Endothelial cell (in vitro differentiated cells): ENCODE data around the gene C1R. TPM values are rescaled to one million over a fixed set of nuclear protein-coding genes. Genes with fewer than 3 reads are reported as not detected.
"Not testable (repeated sequence)": the region's sequence is repeated elsewhere in the genome, so short reads cannot be mapped to it uniquely, and the experiment has no call there.

Source experiments
- DNase-seq: peaks from one replicate; pipeline ENCODE4 v3.0.0; 2021; ENCODE audit warnings: low spot score
- H3K27ac Mint-ChIP-seq: one replicate; pipeline ENCODE4 v1.8.0; 2021; ENCODE audit warnings: mixed read lengths, inconsistent platforms; ENCODE audit not compliant: unreplicated experiment
- H3K27me3 Mint-ChIP-seq: one replicate; pipeline ENCODE4 v1.8.0; 2021; ENCODE audit warnings: mild to moderate bottlenecking, moderate library complexity, mixed read lengths, inconsistent platforms; ENCODE audit not compliant: unreplicated experiment
- H3K36me3 Mint-ChIP-seq: one replicate; pipeline ENCODE4 v1.8.0; 2021; ENCODE audit warnings: mild to moderate bottlenecking, low read depth, mixed read lengths, inconsistent platforms; ENCODE audit not compliant: unreplicated experiment
- H3K4me1 Mint-ChIP-seq: one replicate; pipeline ENCODE4 v1.8.0; 2021; ENCODE audit warnings: mild to moderate bottlenecking, mixed read lengths, inconsistent platforms; ENCODE audit not compliant: unreplicated experiment
- H3K4me3 Mint-ChIP-seq: one replicate; pipeline ENCODE4 v1.8.0; 2021; ENCODE audit warnings: mild to moderate bottlenecking, mixed read lengths, inconsistent platforms; ENCODE audit not compliant: unreplicated experiment
- H3K9me3 Mint-ChIP-seq: one replicate; pipeline ENCODE4 v1.8.0; 2021; ENCODE audit warnings: mixed read lengths, inconsistent platforms; ENCODE audit not compliant: unreplicated experiment
- CTCF ChIP-seq: fragments of 200-600 bp; sonication (generic); IDR thresholded peaks from one replicate; pipeline ENCODE4 v1.5.0; 2021; ENCODE audit warnings: antibody characterized with exemption; ENCODE audit not compliant: unreplicated experiment
- total RNA-seq: library from RNA; stranded (reverse); fragmentation: NEBNext Ultra II Directional; extraction: Animal tissue kit (Norgen Biotek cat#: 25700); gene quantifications from one replicate; pipeline ENCODE4 v1.2.1, GENCODE V29; 2021; ENCODE audit not compliant: unreplicated experiment

C1R gene
- total RNA-seq, 1 donor from 2014 or later, result 1.4 TPM

- Mint-ChIP-seq H3K27me3 (peaks cover 3% of the 10 kb centered on the region), H3K4me3 (no peak overlapping the region), H3K4me1 (peaks cover 17% of the 10 kb centered on the region), H3K36me3 (peaks cover 6% of the 10 kb centered on the region), H3K27ac (no peak overlapping the region), H3K9me3 (no peaks in the 10 kb centered on the region)
- TF ChIP-seq CTCF, result peak; percentile 46
- no peak for DNase-seq
Measured at GRCh38 chr12:7042842-7043241, 49.4 kb downstream of the C1R start.

GRCh38 chr12:7039403-7039802 lies 52.8 kb downstream of the C1R start:
- no peaks in the 10 kb centered on the region for H3K4me1 Mint-ChIP-seq
- no peak for DNase-seq
- no peak overlapping the region for H3K27ac Mint-ChIP-seq
- H3K27me3 Mint-ChIP-seq, result peaks cover 4% of the 10 kb centered on the region
- TF ChIP-seq CTCF, result no peak
- H3K9me3 Mint-ChIP-seq, result no peaks in the 10 kb centered on the region
- no peak overlapping the region for H3K4me3 Mint-ChIP-seq
- H3K36me3 Mint-ChIP-seq, result peaks cover 6% of the 10 kb centered on the region

- peak overlapping the region; percentile 68 for H3K27ac Mint-ChIP-seq
- peaks cover 4% of the 10 kb centered on the region for H3K27me3 Mint-ChIP-seq
- H3K4me3 Mint-ChIP-seq, result peak overlapping the region; percentile 42
- peaks cover 6% of the 10 kb centered on the region for H3K36me3 Mint-ChIP-seq
- H3K4me1 Mint-ChIP-seq, result no peaks in the 10 kb centered on the region
- DNase-seq, result no peak
- no peak for TF ChIP-seq CTCF
- no peaks in the 10 kb centered on the region for H3K9me3 Mint-ChIP-seq
Measured at GRCh38 chr12:7038591-7038990, 53.7 kb downstream of the C1R start.

- not testable (repeated sequence) for H3K27me3 Mint-ChIP-seq, H3K9me3 Mint-ChIP-seq, DNase-seq, H3K36me3 Mint-ChIP-seq, H3K27ac Mint-ChIP-seq, H3K4me1 Mint-ChIP-seq, H3K4me3 Mint-ChIP-seq
Measured at GRCh38 chr12:7037411-7037810, 54.8 kb downstream of the C1R start.

GRCh38 chr12:7035463-7035862 lies 56.8 kb downstream of the C1R start:
- DNase-seq, result no peak
- no peak for TF ChIP-seq CTCF
- peaks cover 4% of the 10 kb centered on the region for H3K27me3 Mint-ChIP-seq
- H3K4me3 Mint-ChIP-seq, result no peak overlapping the region
- peaks cover 6% of the 10 kb centered on the region for H3K36me3 Mint-ChIP-seq
- H3K9me3 Mint-ChIP-seq, result no peaks in the 10 kb centered on the region
- no peaks in the 10 kb centered on the region for H3K4me1 Mint-ChIP-seq
- no peak overlapping the region for H3K27ac Mint-ChIP-seq

GRCh38 chr12:7034464-7034863 lies 57.8 kb downstream of the C1R start:
- no peak for TF ChIP-seq CTCF
- Mint-ChIP-seq H3K27ac (no peak overlapping the region), H3K4me3 (no peak overlapping the region), H3K9me3 (no peaks in the 10 kb centered on the region), H3K4me1 (no peaks in the 10 kb centered on the region), H3K36me3 (peaks cover 6% of the 10 kb centered on the region), H3K27me3 (peaks cover 4% of the 10 kb centered on the region)
- no peak for DNase-seq
